Mononuclear cell (primary cell): ENCODE data around the gene METRN. TPM values are rescaled to one million over a fixed set of nuclear protein-coding genes. Genes with fewer than 3 reads are reported as not detected.

Source experiments
- H3K27me3 ChIP-seq: 2 replicates; pipeline ENCODE4 v1.6.0; 2011; ENCODE audit warnings: low read length, control low read depth; ENCODE audit not compliant: insufficient read depth
- H3K4me1 ChIP-seq: 2 replicates; pipeline ENCODE4 v1.5.1; 2011; ENCODE audit warnings: mild to moderate bottlenecking, low read length, control low read depth; ENCODE audit not compliant: insufficient read depth
- H3K4me3 ChIP-seq: 2 replicates; pipeline ENCODE4 v1.5.1; 2011; ENCODE audit warnings: mild to moderate bottlenecking, low read length, moderate library complexity
- H3K9me3 ChIP-seq: 2 replicates; pipeline ENCODE4 v1.5.1; 2011; ENCODE audit warnings: low read depth, mild to moderate bottlenecking, control low read depth, low read length
- total RNA-seq: library from RNA; depleted of rRNA; stranded (reverse); fragments of >200 nt; gene quantifications from one replicate; pipeline ENCODE4 v1.2.3, GENCODE V29; 2012

The METRN gene
- total RNA-seq, 1 donor: 4.8 TPM

- no peaks in the 10 kb centered on the region for H3K9me3 ChIP-seq
- no peaks in the 10 kb centered on the region for H3K27me3 ChIP-seq
- H3K4me1 ChIP-seq: no peaks in the 10 kb centered on the region
- H3K4me3 ChIP-seq: no peak overlapping the region
These were observed 51.3 kb downstream of the METRN start for GRCh38 chr16:766008-766819.

GRCh38 chr16:766820-767640 lies 52.1 kb downstream of the METRN start:
- H3K27me3 ChIP-seq: no peaks in the 10 kb centered on the region
- H3K9me3 ChIP-seq: no peaks in the 10 kb centered on the region
- H3K4me1 ChIP-seq: no peaks in the 10 kb centered on the region

GRCh38 chr16:767743-768235 lies 52.9 kb downstream of the METRN start:
- Histone ChIP-seq H3K4me3 (no peak overlapping the region), H3K9me3 (no peaks in the 10 kb centered on the region), H3K4me1 (no peaks in the 10 kb centered on the region), H3K27me3 (no peaks in the 10 kb centered on the region)

More at GRCh38 chr16:766820-767640, 52.1 kb downstream of the METRN start:
- H3K4me3 ChIP-seq: no peak overlapping the region

- no peaks in the 10 kb centered on the region for H3K4me1 ChIP-seq
- no peaks in the 10 kb centered on the region for H3K9me3 ChIP-seq
- H3K4me3 ChIP-seq: no peak overlapping the region
- H3K27me3 ChIP-seq: no peaks in the 10 kb centered on the region
These were observed 53.5 kb downstream of the METRN start for GRCh38 chr16:768428-768827.

Other genes with a start within 250 kb of the METRN start
- gene CAPN15, start 187.4 kb upstream of the METRN start, total RNA-seq: 31.2 TPM
- gene PRR35, start 154.7 kb upstream of the METRN start, total RNA-seq: 0.10 TPM
- 1.2 TPM for gene NHLRC4, start 148.1 kb upstream of the METRN start, total RNA-seq
- gene PIGQ, start 145.2 kb upstream of the METRN start, total RNA-seq: 8.5 TPM
- 6.6 TPM for gene RAB40C, start 125.1 kb upstream of the METRN start, total RNA-seq
- 0.31 TPM for gene WFIKKN1, start 84.1 kb upstream of the METRN start, total RNA-seq
- gene METTL26, start 78.8 kb upstream of the METRN start, total RNA-seq: 49.0 TPM
- gene MCRIP2, start 73.3 kb upstream of the METRN start, total RNA-seq: 18.5 TPM
- 4.6 TPM for gene WDR90, start 65.8 kb upstream of the METRN start, total RNA-seq
- gene RHOT2, start 47.0 kb upstream of the METRN start, total RNA-seq: 45.2 TPM
- gene RHBDL1, start 39.4 kb upstream of the METRN start, total RNA-seq: 0.84 TPM
- 39.0 TPM for gene STUB1, start 34.7 kb upstream of the METRN start, total RNA-seq
- gene JMJD8, start 30.8 kb upstream of the METRN start, total RNA-seq: 25.0 TPM
- 4.4 TPM for gene WDR24, start 24.7 kb upstream of the METRN start, total RNA-seq
- 1.7 TPM for gene FBXL16, start 9.3 kb upstream of the METRN start, total RNA-seq
- gene ANTKMT, start 6.0 kb downstream of the METRN start, total RNA-seq: 5.8 TPM
- gene CCDC78, start 11.3 kb downstream of the METRN start, total RNA-seq: 1.0 TPM
- 4.6 TPM for gene HAGHL, start 12.0 kb downstream of the METRN start, total RNA-seq
- 22.7 TPM for gene CIAO3, start 25.9 kb downstream of the METRN start, total RNA-seq
- 0.21 TPM for gene MSLN, start 45.6 kb downstream of the METRN start, total RNA-seq
- 10.4 TPM for gene RPUSD1, start 73.3 kb downstream of the METRN start, total RNA-seq
- gene CHTF18, start 73.5 kb downstream of the METRN start, total RNA-seq: 8.8 TPM
- gene GNG13, start 85.6 kb downstream of the METRN start, total RNA-seq: not detected